Naive thymus-derived CD8-positive, alpha-beta T cell (primary cell): ENCODE results near the gene PPM1M. TPM values are rescaled to one million over a fixed set of nuclear protein-coding genes. Genes with fewer than 3 reads are reported as not detected.

Source experiments
- ATAC-seq, 2 donors: fragments of 150-1000 bp; cut with Tn5 transposase in 1 of 2; sonication (Bioruptor Pico), chemical (Tn5 transposase) in 1 of 2; 1 replicate in 1 of 2; 2 replicates in 1 of 2; pipeline ENCODE4 v1.10.0; 2021; ENCODE audit warnings: mild to moderate bottlenecking in 2 of 2, moderate library complexity in 2 of 2
- POLR2A ChIA-PET: fragments of 350-600 bp; sonication (Branson Sonifier 250); formaldehyde crosslinking; loops from one replicate; lab custom pipeline; 2021; ENCODE audit warnings: antibody characterized with exemption; lab: Charles Lee
- DNase-seq, 10 donors: peaks; one replicate each; pipeline versions ENCODE4 v3.0.0 to v3.0.0-alpha.2; 2020 to 2022
- H3K27ac Mint-ChIP-seq, 10 donors: one replicate each; pipeline ENCODE4 v1.8.0; 2020 to 2022; ENCODE audit warnings: mild to moderate bottlenecking in 10 of 10, mixed read lengths in 10 of 10, moderate library complexity in 4 of 10, inconsistent platforms in 1 of 10
- H3K27me3 Mint-ChIP-seq, 5 donors: one replicate each; pipeline ENCODE4 v1.8.0; 2021 to 2022; ENCODE audit warnings: mixed read lengths in 5 of 5
- H3K36me3 Mint-ChIP-seq, 3 donors: one replicate each; pipeline ENCODE4 v1.8.0; 2020 to 2022; ENCODE audit warnings: mixed read lengths in 3 of 3, mild to moderate bottlenecking in 2 of 3, inconsistent platforms in 1 of 3
- H3K4me1 Mint-ChIP-seq, 4 donors: one replicate each; pipeline ENCODE4 v1.8.0; 2021 to 2022; ENCODE audit warnings: mixed read lengths in 4 of 4
- H3K4me3 Mint-ChIP-seq, 10 donors: one replicate each; pipeline ENCODE4 v1.8.0; 2020 to 2022; ENCODE audit warnings: mild to moderate bottlenecking in 10 of 10, mixed read lengths in 10 of 10, moderate library complexity in 6 of 10, inconsistent platforms in 1 of 10
- H3K9me3 Mint-ChIP-seq, 9 donors: one replicate each; pipeline ENCODE4 v1.8.0; 2020 to 2022; ENCODE audit warnings: mixed read lengths in 9 of 9, mild to moderate bottlenecking in 3 of 9, inconsistent platforms in 1 of 9, moderate library complexity in 1 of 9
- microRNA-seq: library from miRNA; unstranded; fragments of <30 nt; microRNA quantifications from one replicate; pipeline ENCODE4 v1.2.0, GENCODE V29; 2022; ENCODE audit warnings: borderline microRNAs expressed
- polyA plus RNA-seq, 3 donors: library from polyadenylated mRNA; unstranded; fragments of 300-500 nt; fragmentation: Illumina TruSeq; gene quantifications; one replicate each; pipeline ENCODE4 v1.2.3, GENCODE V29; 2021
- total RNA-seq, 8 experiments: library from RNA in 2 of 8; stranded (reverse) in 2 of 8; gene quantifications; one replicate each; pipeline ENCODE4 v1.2.3 and lab custom pipeline; 2021 to 2026

Gene PPM1M
- total and polyA plus RNA-seq, 5 experiments from 2014 or later: 68.0 to 172 (median 108) TPM

GRCh38 chr3:52293491-52294319 is 48.1 kb downstream of the PPM1M start:
- H3K9me3 Mint-ChIP-seq: no peaks in the 10 kb centered on the region
- H3K36me3 Mint-ChIP-seq: peaks cover 2 to 39% (median 5%) of the 10 kb centered on the region in 3 donors
- H3K27ac Mint-ChIP-seq: peak overlapping the region in 1 of 10 donors; percentile 43
- H3K27me3 Mint-ChIP-seq: no peaks in the 10 kb centered on the region
- H3K4me1 Mint-ChIP-seq: peaks cover 16 to 45% (median 29%) of the 10 kb centered on the region in 4 donors
- POLR2A ChIA-PET: interaction anchor here (0.9 to 21.1 kb wide), 4 partner anchors 16 to 50 kb away, joined by 3 to 1841 read pairs (median 66); partner anchors contain the start of genes PPM1M, TLR9, TWF2 and WDR82
- ATAC-seq (no peak), DNase-seq (no peak)
- H3K4me3 Mint-ChIP-seq: no peak overlapping the region

DNA sequence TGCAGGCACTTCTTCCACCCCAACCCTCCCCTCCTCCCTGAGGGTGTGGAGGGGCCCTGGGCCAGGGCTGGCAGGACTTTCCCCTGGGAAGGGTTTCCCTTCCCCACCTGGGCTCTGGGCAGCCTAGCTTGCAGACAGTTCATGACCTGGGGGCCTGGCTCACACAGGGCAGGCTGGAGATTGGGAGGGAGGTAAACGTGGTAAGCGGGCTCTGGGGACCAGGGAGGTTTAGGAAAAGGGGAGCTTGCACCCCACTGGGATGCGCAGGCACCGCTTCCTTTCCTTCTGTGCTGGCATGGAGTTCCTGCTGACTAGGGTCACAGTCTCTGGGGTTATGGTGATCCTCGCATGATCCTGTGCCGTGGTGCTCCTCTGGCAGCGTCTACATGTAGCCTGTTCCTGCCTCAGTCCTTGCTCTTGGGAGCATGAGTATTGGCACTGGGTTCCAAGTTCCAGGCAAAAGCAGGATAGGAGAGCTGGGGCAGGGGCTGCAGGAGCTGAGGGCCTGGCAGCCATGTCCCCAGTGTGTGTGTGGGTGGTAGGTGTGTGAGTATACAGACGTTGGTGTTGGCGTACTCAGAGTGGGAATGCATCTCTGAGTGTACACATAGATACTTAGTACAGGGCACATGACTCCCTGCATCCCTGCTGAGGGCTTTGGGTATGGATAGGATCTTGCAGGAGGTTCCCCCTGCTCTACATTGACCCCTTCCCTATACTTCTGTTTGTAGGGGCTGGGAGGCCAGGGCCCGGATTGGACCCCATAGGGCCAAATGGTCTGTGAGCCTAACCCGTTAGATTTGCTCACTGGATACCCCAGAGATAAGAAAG is 49.0 kb downstream of the PPM1M start:
- Mint-ChIP-seq H3K27ac (peak overlapping the region in 4 of 10 donors; percentile 28 to 52 (median 44)), H3K4me1 (peaks cover 17 to 42% (median 29%) of the 10 kb centered on the region in 4 donors), H3K27me3 (no peaks in the 10 kb centered on the region), H3K36me3 (peaks cover 2 to 39% (median 5%) of the 10 kb centered on the region in 3 donors), H3K4me3 (no peak overlapping the region), H3K9me3 (no peaks in the 10 kb centered on the region)
- POLR2A ChIA-PET: interaction anchor here (0.7 to 21.1 kb wide), 3 partner anchors 16 to 51 kb away, joined by 3 to 1841 read pairs (median 3); partner anchors contain the start of genes PPM1M, TLR9, TWF2 and WDR82
- no peak for DNase-seq
- ATAC-seq: no peak

DNA sequence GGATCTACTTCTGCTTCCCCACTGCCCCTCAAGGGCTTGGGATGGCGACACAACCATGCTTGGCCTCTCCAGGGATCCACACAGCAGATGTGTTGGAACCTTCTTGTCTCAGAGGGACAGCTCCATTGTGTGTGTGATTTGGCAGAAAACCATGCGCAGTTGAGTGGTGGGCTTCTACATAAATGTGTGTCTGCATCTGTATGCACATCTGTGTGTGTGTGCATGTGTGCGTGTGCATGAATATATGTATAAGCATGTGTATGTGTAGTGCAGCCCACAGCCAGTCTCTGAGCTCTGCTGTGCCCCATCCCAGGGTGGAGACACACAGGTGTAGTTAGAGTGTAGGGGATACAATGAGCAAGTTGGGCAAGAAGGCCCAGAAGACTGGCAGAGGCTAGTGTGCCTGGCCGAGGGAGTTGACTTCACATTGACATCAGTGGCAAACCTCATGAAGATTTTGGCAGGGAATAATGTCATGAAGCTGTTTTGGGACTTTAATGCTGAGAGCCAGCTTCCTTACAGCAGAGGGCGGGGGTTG is 50.2 kb downstream of the PPM1M start:
- POLR2A ChIA-PET: interaction anchor here (0.7 to 1.2 kb wide), 4 partner anchors 17 to 58 kb away, joined by 3 to 4 read pairs (median 3); partner anchors contain the start of genes TWF2 and WDR82
- Mint-ChIP-seq H3K27me3 (no peaks in the 10 kb centered on the region), H3K4me1 (peaks cover 16 to 38% (median 28%) of the 10 kb centered on the region in 4 donors), H3K9me3 (no peaks in the 10 kb centered on the region), H3K4me3 (no peak overlapping the region), H3K27ac (peak overlapping the region in 1 of 10 donors; percentile 34), H3K36me3 (peaks cover 2 to 39% (median 5%) of the 10 kb centered on the region in 3 donors)
- ATAC-seq (no peak), DNase-seq (no peak)

GRCh38 chr3:52297242-52298148 is 51.9 kb downstream of the PPM1M start:
- peaks cover 10 to 30% (median 17%) of the 10 kb centered on the region in 4 donors for H3K4me1 Mint-ChIP-seq
- no peaks in the 10 kb centered on the region for H3K9me3 Mint-ChIP-seq
- H3K27me3 Mint-ChIP-seq: no peaks in the 10 kb centered on the region
- DNase-seq: no peak
- ATAC-seq: no peak
- H3K27ac Mint-ChIP-seq: peak overlapping the region in 3 of 10 donors; percentile 52 to 83 (median 69)
- no peak overlapping the region for H3K4me3 Mint-ChIP-seq
- POLR2A ChIA-PET: interaction anchor here (0.5 to 2.9 kb wide), 4 partner anchors 10 to 59 kb away, joined by 3 to 12 read pairs (median 4); partner anchors contain the start of gene GLYCTK
- peaks cover 0 to 24% (median 0%) of the 10 kb centered on the region in 3 donors for H3K36me3 Mint-ChIP-seq

DNA sequence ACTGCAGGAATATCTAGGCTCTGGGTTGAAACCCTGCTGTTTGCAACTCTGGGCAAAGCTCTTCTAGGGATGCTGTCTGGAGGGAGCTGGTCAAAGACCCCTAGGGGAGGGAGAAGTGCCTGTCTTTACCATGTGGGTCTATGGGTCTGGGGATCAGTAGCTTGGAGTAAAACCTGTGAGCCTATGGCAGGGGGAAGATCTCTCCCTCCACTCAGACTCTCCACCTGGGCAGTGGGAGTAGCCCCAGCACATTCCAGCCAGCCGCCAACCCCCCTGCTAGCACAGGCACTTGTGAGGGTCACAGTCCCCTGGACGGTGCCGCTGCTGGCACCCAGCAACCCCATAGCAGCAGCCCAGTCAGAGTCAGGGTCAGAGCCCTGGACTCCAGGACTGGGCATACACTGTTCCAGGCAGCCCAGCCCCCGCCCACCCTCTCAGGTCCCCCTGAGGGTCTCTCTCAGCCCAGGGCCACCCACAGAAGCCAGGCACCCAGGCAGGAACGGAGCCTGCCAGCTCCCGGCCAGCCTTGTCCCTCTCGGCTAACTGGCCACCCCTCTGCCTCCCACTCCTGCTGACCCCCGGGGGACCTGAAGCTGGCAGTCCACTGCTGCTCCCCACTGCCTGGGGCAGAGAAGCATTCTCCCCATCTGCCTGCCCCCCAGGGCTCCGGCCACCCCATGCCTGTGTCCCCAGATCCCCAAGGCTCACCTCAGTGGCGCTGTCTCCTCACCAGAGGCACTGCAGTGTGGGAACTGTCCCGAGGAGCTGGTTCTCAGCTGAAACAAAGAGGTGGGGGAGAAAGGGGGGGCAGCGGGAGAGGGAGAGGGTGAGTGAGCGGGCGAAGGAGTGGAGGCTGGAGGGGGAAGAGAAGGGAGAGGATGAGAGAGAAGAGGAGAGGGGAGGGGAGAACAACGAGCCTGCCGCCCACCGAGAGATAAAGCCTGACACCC is 52.9 kb downstream of the PPM1M start:
- no peak for DNase-seq
- Mint-ChIP-seq H3K27me3 (no peaks in the 10 kb centered on the region), H3K9me3 (no peaks in the 10 kb centered on the region), H3K36me3 (peaks cover 0 to 20% (median 0%) of the 10 kb centered on the region in 3 donors), H3K4me3 (no peak overlapping the region), H3K27ac (peak overlapping the region in 2 of 10 donors; percentile 52 to 83), H3K4me1 (peaks cover 8 to 30% (median 21%) of the 10 kb centered on the region in 4 donors)
- POLR2A ChIA-PET: interaction anchor here (0.6 to 2.9 kb wide), 5 partner anchors 8 to 60 kb away, joined by 3 to 12 read pairs (median 4); partner anchors contain the start of gene GLYCTK
- ATAC-seq: no peak

DNA sequence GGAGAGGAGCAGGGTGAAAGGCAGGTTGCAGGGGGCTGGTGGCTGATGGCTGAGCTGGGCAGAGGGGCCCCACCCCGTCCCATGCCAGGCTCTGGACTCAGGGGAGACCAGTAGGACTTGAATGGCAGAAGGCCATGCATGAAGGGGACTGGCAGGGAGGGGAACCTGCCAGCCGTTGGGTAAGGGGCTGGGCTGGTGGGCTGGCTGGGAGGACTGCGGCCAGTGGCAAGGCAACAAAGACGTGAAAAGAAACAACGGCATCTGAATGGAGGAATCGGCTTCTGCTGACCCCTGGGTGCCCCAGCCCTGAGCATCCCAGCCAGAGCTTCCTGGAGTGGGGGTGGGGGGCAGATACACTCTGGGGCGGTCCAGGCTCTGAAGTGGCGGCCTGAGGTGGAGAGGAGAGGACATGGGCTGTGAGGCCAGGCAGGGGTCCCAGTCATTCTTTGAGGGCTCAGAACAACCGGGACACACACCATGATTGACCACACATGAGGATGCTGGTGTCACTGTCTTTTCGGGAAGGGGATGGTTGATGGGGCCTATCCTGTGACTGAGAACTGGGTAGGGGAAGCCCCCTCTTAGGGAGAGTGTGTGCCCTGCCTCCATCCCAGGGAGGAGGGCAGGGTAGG is 53.8 kb downstream of the PPM1M start:
- POLR2A ChIA-PET: interaction anchor here (1.2 to 2.9 kb wide), 2 partner anchors 11 to 40 kb away, joined by 3 to 12 read pairs; partner anchors contain the start of gene GLYCTK
- DNase-seq (no peak), ATAC-seq (no peak)
- Mint-ChIP-seq H3K27ac (peak overlapping the region in 3 of 10 donors; percentile 35 to 83 (median 83)), H3K36me3 (peaks cover 0 to 16% (median 0%) of the 10 kb centered on the region in 3 donors), H3K9me3 (no peaks in the 10 kb centered on the region), H3K4me1 (peaks cover 8 to 30% (median 21%) of the 10 kb centered on the region in 4 donors), H3K27me3 (no peaks in the 10 kb centered on the region), H3K4me3 (peak overlapping the region in 1 of 10 donors; percentile 29)

Small RNA genes within 50 kb of the gene (microRNA-seq; reads per million reads assigned to microRNA genes)
- gene MIR135A1 (not detected), gene MIRLET7G (492,098 reads per million, percentile 100 among the genes with 10 or more reads in this experiment)

Other genes with a start within 250 kb of the PPM1M start
- 1,000 to 10,000 TPM; 1,232 to 1,277 TPM for gene RPL29, start 249.9 kb upstream of the PPM1M start, total RNA-seq
- gene RPL29, start 249.9 kb upstream of the PPM1M start, polyA plus RNA-seq: 1,000 to 10,000 TPM; 1,632 to 1,741 (median 1,693) TPM
- gene DUSP7, start 189.2 kb upstream of the PPM1M start, total RNA-seq: 10 to 100 TPM; 28.6 to 29.0 TPM
- 1 to 10 TPM; 1.8 to 4.6 (median 2.2) TPM for gene DUSP7, start 189.2 kb upstream of the PPM1M start, polyA plus RNA-seq
- 1 to 10 TPM; 1.2 to 1.9 TPM for gene POC1A, start 91.3 kb upstream of the PPM1M start, total RNA-seq
- gene POC1A, start 91.3 kb upstream of the PPM1M start, polyA plus RNA-seq: 1 to 10 TPM in 1 of 3 donors, under 1 TPM in 2; 0.28 to 1.1 (median 0.66) TPM
- gene ALAS1, start 47.6 kb upstream of the PPM1M start, total RNA-seq: 10 to 100 TPM; 16.2 to 18.8 TPM
- 10 to 100 TPM; 14.7 to 28.9 (median 18.5) TPM for gene ALAS1, start 47.6 kb upstream of the PPM1M start, polyA plus RNA-seq
- gene TLR9, start 20.1 kb upstream of the PPM1M start, total RNA-seq: 1 to 10 TPM; 2.4 to 2.8 TPM
- gene TLR9, start 20.1 kb upstream of the PPM1M start, polyA plus RNA-seq: not detected
- gene TWF2, start 6.6 kb upstream of the PPM1M start, total RNA-seq: 10 to 100 TPM; 77.2 to 77.6 TPM
- gene TWF2, start 6.6 kb upstream of the PPM1M start, polyA plus RNA-seq: 100 to 1,000 TPM; 112 to 171 (median 142) TPM
- gene WDR82, start 32.9 kb downstream of the PPM1M start, total RNA-seq: 100 to 1,000 TPM; 190 to 191 TPM
- 100 to 1,000 TPM; 136 to 172 (median 146) TPM for gene WDR82, start 32.9 kb downstream of the PPM1M start, polyA plus RNA-seq
- 10 to 100 TPM; 39.9 to 41.5 TPM for gene GLYCTK, start 42.1 kb downstream of the PPM1M start, total RNA-seq
- gene GLYCTK, start 42.1 kb downstream of the PPM1M start, polyA plus RNA-seq: 10 to 100 TPM in 1 of 3 donors, 1 to 10 TPM in 2; 6.4 to 10.4 (median 7.6) TPM
- gene DNAH1, start 70.6 kb downstream of the PPM1M start, total RNA-seq: 10 to 100 TPM; 39.4 to 41.4 TPM
- gene DNAH1, start 70.6 kb downstream of the PPM1M start, polyA plus RNA-seq: 1 to 10 TPM in 2 of 3 donors, under 1 TPM in 1; 0.21 to 1.3 (median 1.1) TPM
- gene BAP1, start 164.2 kb downstream of the PPM1M start, total RNA-seq: 100 to 1,000 TPM; 105 to 106 TPM
- gene BAP1, start 164.2 kb downstream of the PPM1M start, polyA plus RNA-seq: 10 to 100 TPM; 15.8 to 22.6 (median 16.9) TPM
- 10 to 100 TPM; 14.2 to 18.1 TPM for gene PHF7, start 164.9 kb downstream of the PPM1M start, total RNA-seq
- gene PHF7, start 164.9 kb downstream of the PPM1M start, polyA plus RNA-seq: 1 to 10 TPM; 7.1 to 9.5 (median 7.7) TPM
- not detected for gene SEMA3G, start 199.3 kb downstream of the PPM1M start, total RNA-seq
- gene SEMA3G, start 199.3 kb downstream of the PPM1M start, polyA plus RNA-seq: not detected
- gene TNNC1, start 208.3 kb downstream of the PPM1M start, total RNA-seq: 1 to 10 TPM; 7.1 to 7.8 TPM
- 1 to 10 TPM in 1 of 3 donors, under 1 TPM in 2; 0.60 to 1.4 (median 0.90) TPM for gene TNNC1, start 208.3 kb downstream of the PPM1M start, polyA plus RNA-seq
- 100 to 1,000 TPM; 180 to 191 TPM for gene NISCH, start 209.8 kb downstream of the PPM1M start, total RNA-seq
- gene NISCH, start 209.8 kb downstream of the PPM1M start, polyA plus RNA-seq: 10 to 100 TPM; 17.8 to 30.1 (median 20.4) TPM
- 1 to 10 TPM; 6.1 to 9.8 TPM for gene STAB1, start 249.6 kb downstream of the PPM1M start, total RNA-seq
- gene STAB1, start 249.6 kb downstream of the PPM1M start, polyA plus RNA-seq: not detected